ENCODE measurements around the gene CDH24. TPM values are rescaled to one million over a fixed set of nuclear protein-coding genes. Genes with fewer than 3 reads are reported as not detected.

Gene CDH24
- total RNA-seq, 1 experiment from 2014 or later, result 17.9 TPM

DNA sequence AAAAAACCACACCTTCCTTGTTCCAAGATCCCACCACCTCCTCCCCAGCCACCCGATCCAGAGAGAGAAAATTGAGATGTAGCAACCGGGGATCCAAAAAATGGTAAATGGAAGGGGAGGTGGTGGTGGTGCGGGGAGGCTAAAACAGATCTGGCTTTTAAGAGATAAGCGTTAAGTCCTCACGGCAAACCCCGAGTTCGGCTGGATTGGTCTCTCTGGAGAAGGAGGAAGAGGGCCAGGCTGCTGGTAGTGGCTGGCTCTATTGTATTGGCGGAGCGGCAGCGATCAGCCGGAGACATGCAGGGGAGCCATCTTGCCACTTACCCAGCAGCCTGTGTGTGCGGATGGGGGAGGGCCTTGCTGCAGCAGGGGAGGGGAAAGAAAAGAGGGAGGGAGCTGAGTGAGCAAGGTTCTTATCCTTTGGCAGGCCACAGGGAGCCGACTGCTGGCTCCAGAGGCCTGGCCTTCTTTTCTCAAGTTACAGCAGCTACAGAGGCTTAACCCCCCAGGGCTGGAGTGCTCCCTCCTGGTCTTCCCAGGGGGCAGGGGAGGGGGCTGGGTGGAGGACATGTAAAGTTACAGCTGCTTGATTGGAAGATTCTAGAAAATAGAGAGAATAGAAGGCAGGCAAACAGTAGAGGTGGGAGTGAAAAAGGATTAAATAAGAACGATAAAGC is 14.1 kb upstream of the CDH24 start (continued):
- TF ChIP-seq, protein P1, sequence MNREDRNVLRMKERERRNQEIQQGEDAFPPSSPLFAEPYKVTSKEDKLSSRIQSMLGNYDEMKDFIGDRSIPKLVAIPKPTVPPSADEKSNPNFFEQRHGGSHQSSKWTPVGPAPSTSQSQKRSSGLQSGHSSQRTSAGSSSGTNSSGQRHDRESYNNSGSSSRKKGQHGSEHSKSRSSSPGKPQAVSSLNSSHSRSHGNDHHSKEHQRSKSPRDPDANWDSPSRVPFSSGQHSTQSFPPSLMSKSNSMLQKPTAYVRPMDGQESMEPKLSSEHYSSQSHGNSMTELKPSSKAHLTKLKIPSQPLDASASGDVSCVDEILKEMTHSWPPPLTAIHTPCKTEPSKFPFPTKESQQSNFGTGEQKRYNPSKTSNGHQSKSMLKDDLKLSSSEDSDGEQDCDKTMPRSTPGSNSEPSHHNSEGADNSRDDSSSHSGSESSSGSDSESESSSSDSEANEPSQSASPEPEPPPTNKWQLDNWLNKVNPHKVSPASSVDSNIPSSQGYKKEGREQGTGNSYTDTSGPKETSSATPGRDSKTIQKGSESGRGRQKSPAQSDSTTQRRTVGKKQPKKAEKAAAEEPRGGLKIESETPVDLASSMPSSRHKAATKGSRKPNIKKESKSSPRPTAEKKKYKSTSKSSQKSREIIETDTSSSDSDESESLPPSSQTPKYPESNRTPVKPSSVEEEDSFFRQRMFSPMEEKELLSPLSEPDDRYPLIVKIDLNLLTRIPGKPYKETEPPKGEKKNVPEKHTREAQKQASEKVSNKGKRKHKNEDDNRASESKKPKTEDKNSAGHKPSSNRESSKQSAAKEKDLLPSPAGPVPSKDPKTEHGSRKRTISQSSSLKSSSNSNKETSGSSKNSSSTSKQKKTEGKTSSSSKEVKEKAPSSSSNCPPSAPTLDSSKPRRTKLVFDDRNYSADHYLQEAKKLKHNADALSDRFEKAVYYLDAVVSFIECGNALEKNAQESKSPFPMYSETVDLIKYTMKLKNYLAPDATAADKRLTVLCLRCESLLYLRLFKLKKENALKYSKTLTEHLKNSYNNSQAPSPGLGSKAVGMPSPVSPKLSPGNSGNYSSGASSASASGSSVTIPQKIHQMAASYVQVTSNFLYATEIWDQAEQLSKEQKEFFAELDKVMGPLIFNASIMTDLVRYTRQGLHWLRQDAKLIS (CRISPR knock-in tag; IDR thresholded peaks at IDR 0.05; ENCODE audit: borderline replicate concordance), result no peak
- TF ChIP-seq CREB1 (CRISPR knock-in tag; IDR thresholded peaks at IDR 0.05) (no peak; the same call in 1 of the 2 replicates), NFATC4 (CRISPR knock-in tag; IDR thresholded peaks at IDR 0.05) (0 out of 2 replicates have a peak, but pooled peaks have one; percentile 26), FOXP1 (CRISPR knock-in tag; IDR thresholded peaks at IDR 0.05; ENCODE audit: borderline replicate concordance) (no peak), ZNF416 (CRISPR knock-in tag; IDR thresholded peaks at IDR 0.05) (0 out of 2 replicates have a peak, but pooled peaks have one; percentile 57), RELA (CRISPR knock-in tag; IDR thresholded peaks at IDR 0.05; ENCODE audit: borderline replicate concordance) (no peak), TP53 (CRISPR knock-in tag; IDR thresholded peaks at IDR 0.05) (no peak), EMX1 (CRISPR knock-in tag; IDR thresholded peaks at IDR 0.05) (no peak)
- TF ChIP-seq, protein P2, sequence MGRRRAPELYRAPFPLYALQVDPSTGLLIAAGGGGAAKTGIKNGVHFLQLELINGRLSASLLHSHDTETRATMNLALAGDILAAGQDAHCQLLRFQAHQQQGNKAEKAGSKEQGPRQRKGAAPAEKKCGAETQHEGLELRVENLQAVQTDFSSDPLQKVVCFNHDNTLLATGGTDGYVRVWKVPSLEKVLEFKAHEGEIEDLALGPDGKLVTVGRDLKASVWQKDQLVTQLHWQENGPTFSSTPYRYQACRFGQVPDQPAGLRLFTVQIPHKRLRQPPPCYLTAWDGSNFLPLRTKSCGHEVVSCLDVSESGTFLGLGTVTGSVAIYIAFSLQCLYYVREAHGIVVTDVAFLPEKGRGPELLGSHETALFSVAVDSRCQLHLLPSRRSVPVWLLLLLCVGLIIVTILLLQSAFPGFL (CRISPR knock-in tag; IDR thresholded peaks at IDR 0.05; ENCODE audit: borderline replicate concordance), result no peak
- TF ChIP-seq, protein P3, sequence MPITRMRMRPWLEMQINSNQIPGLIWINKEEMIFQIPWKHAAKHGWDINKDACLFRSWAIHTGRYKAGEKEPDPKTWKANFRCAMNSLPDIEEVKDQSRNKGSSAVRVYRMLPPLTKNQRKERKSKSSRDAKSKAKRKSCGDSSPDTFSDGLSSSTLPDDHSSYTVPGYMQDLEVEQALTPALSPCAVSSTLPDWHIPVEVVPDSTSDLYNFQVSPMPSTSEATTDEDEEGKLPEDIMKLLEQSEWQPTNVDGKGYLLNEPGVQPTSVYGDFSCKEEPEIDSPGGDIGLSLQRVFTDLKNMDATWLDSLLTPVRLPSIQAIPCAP (CRISPR knock-in tag; IDR thresholded peaks at IDR 0.05), result no peak

DNA sequence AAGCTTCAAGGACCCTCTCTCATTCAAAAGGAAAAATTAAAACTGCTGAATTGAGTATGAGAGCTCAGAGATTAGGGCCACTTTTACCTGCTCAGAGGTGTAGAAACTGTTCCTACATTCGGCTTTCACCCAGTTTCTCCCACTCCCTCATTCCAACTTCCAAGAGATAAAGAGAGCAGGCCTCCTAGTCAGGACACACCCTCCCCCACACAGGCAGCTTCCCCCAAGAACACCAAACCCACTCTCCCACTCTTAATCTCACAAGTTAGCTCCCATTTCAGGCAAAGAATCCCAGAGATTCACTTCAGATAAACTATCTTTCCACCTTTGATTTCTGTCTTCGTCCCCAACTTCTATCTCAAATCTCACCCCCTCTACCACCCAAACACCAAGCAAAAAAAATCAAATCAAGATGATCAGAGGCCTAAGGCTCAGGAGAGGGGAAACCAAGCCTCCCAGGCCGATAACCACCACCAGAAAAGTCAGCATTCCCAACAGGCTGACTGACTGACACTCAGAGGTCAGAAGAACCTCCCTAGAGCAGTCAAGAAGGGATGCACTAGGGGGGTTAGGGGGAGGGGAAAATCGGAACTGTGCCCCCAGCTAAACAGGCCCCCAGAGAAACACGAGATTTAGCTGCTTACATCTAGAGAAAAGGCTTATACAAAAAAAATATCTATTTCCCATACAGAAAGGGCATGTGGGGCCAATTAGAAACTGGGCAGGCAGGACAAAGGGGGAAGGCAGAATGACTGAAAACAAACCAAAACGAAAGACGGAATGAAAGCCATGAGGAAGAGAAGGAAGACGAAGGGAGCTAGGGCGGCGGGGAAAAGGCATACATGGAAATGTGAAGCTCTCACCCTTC is 13.2 kb upstream of the CDH24 start:
- peak overlapping the region; percentile 95 for H3K4me3 Mint-ChIP-seq
- TF ChIP-seq, protein P4, sequence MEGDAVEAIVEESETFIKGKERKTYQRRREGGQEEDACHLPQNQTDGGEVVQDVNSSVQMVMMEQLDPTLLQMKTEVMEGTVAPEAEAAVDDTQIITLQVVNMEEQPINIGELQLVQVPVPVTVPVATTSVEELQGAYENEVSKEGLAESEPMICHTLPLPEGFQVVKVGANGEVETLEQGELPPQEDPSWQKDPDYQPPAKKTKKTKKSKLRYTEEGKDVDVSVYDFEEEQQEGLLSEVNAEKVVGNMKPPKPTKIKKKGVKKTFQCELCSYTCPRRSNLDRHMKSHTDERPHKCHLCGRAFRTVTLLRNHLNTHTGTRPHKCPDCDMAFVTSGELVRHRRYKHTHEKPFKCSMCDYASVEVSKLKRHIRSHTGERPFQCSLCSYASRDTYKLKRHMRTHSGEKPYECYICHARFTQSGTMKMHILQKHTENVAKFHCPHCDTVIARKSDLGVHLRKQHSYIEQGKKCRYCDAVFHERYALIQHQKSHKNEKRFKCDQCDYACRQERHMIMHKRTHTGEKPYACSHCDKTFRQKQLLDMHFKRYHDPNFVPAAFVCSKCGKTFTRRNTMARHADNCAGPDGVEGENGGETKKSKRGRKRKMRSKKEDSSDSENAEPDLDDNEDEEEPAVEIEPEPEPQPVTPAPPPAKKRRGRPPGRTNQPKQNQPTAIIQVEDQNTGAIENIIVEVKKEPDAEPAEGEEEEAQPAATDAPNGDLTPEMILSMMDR (IDR thresholded peaks at IDR 0.05), result no peak
- TF ChIP-seq ZNF396 (CRISPR knock-in tag; IDR thresholded peaks at IDR 0.05; ENCODE audit: borderline replicate concordance), result no peak
- TF ChIP-seq, protein P5, sequence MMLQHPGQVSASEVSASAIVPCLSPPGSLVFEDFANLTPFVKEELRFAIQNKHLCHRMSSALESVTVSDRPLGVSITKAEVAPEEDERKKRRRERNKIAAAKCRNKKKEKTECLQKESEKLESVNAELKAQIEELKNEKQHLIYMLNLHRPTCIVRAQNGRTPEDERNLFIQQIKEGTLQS (CRISPR knock-in tag; conservative IDR thresholded peaks at IDR 0.05), result no peak
- TF ChIP-seq, protein P6, sequence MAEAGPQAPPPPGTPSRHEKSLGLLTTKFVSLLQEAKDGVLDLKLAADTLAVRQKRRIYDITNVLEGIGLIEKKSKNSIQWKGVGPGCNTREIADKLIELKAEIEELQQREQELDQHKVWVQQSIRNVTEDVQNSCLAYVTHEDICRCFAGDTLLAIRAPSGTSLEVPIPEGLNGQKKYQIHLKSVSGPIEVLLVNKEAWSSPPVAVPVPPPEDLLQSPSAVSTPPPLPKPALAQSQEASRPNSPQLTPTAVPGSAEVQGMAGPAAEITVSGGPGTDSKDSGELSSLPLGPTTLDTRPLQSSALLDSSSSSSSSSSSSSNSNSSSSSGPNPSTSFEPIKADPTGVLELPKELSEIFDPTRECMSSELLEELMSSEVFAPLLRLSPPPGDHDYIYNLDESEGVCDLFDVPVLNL (CRISPR knock-in tag; IDR thresholded peaks at IDR 0.05; ENCODE audit: borderline replicate concordance, low read depth), result no peak
- TF ChIP-seq, protein P7, sequence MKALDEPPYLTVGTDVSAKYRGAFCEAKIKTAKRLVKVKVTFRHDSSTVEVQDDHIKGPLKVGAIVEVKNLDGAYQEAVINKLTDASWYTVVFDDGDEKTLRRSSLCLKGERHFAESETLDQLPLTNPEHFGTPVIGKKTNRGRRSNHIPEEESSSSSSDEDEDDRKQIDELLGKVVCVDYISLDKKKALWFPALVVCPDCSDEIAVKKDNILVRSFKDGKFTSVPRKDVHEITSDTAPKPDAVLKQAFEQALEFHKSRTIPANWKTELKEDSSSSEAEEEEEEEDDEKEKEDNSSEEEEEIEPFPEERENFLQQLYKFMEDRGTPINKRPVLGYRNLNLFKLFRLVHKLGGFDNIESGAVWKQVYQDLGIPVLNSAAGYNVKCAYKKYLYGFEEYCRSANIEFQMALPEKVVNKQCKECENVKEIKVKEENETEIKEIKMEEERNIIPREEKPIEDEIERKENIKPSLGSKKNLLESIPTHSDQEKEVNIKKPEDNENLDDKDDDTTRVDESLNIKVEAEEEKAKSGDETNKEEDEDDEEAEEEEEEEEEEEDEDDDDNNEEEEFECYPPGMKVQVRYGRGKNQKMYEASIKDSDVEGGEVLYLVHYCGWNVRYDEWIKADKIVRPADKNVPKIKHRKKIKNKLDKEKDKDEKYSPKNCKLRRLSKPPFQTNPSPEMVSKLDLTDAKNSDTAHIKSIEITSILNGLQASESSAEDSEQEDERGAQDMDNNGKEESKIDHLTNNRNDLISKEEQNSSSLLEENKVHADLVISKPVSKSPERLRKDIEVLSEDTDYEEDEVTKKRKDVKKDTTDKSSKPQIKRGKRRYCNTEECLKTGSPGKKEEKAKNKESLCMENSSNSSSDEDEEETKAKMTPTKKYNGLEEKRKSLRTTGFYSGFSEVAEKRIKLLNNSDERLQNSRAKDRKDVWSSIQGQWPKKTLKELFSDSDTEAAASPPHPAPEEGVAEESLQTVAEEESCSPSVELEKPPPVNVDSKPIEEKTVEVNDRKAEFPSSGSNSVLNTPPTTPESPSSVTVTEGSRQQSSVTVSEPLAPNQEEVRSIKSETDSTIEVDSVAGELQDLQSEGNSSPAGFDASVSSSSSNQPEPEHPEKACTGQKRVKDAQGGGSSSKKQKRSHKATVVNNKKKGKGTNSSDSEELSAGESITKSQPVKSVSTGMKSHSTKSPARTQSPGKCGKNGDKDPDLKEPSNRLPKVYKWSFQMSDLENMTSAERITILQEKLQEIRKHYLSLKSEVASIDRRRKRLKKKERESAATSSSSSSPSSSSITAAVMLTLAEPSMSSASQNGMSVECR (CRISPR knock-in tag; IDR thresholded peaks at IDR 0.05; ENCODE audit: borderline replicate concordance), result no peak
- TF ChIP-seq, protein P2 (CRISPR knock-in tag; IDR thresholded peaks at IDR 0.05; ENCODE audit: borderline replicate concordance), result no peak
- TF ChIP-seq EMX1 (CRISPR knock-in tag; IDR thresholded peaks at IDR 0.05), result no peak
- no peak for TF ChIP-seq SMAD3 (CRISPR knock-in tag; IDR thresholded peaks at IDR 0.05; ENCODE audit: borderline replicate concordance)
- TF ChIP-seq ZNF138 (CRISPR knock-in tag; conservative IDR thresholded peaks at IDR 0.05), result no peak
- ChIA-PET POLR2A (interaction anchor here (2.3 kb wide), 1 partner anchor 12 kb away, joined by 6 read pairs; no protein-coding TSS in a partner anchor), CTCF (interaction anchor here (0.7 to 4.6 kb wide), 12 partner anchors 13 to 224 kb away, joined by 3 to 49 read pairs (median 4); partner anchors contain the start of genes ACIN1, C14orf119 and CDH24)
- H3K9me3 Mint-ChIP-seq, result no peaks in the 10 kb centered on the region
- no peaks in the 10 kb centered on the region for H3K27me3 Mint-ChIP-seq (ENCODE audit: low read depth)
- ATAC-seq, result no peak
- peak overlapping the region; percentile 96 for H3K27ac Mint-ChIP-seq
- no peak for DNase-seq (ENCODE audit: low spot score)
- peaks cover 70% of the 10 kb centered on the region for H3K36me3 Mint-ChIP-seq
- H3K4me1 Mint-ChIP-seq, result peaks cover 38% of the 10 kb centered on the region

Measured in WTC11 (cell line).